BE2C (cell line): Measurements from ENCODE around the gene NEURL1B.

Experiments used
- DNase-seq: peaks from one replicate; pipeline ENCODE4 v3.0.0-alpha.2; 2020
- H3K27me3 ChIP-seq: fragments of 250-450 bp; sonication (Bioruptor Pico); 2 replicates; pipeline ENCODE4 v1.5.1; 2020; ENCODE audit warnings: mild to moderate bottlenecking
- H3K36me3 ChIP-seq: fragments of 250-450 bp; sonication (Bioruptor Pico); 2 replicates; pipeline ENCODE4 v1.5.1; 2020; ENCODE audit warnings: mild to moderate bottlenecking
- H3K4me1 ChIP-seq: fragments of 250-450 bp; sonication (Bioruptor Pico); 2 replicates; pipeline ENCODE4 v1.5.1; 2020
- H3K4me3 ChIP-seq: 2 replicates; pipeline ENCODE4 v1.5.1; 2011; ENCODE audit warnings: low read depth, low read length
- H3K9me3 ChIP-seq: fragments of 250-450 bp; sonication (Bioruptor Pico); 2 replicates; pipeline ENCODE4 v1.5.1; 2020
- TF ChIP-seq, protein P1 (sequence below): IDR thresholded peaks from 2 replicates; pipeline ENCODE4 v1.5.1; 2012; ENCODE audit warnings: mild to moderate bottlenecking, low read depth, low read length

The NEURL1B gene

DNA sequence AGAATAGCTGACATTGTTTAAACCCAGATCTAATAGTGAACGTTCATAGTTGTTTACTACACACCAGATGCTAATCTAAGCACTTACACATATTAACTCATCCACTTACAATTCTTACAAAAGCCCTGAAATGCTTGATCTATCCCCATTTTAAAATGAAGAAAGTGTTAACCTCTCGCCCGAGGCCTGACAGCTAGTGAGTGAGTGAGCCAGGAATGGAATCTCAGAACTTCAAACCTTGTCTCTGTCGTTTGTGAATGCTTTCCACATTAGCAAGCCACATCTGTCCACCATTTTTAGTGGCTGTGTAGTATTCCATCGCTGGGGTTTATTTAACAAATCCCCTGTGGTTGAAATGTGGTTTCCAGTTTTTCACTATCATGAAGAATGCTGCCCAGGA lies 24.9 kb upstream of the NEURL1B start:
- Histone ChIP-seq H3K27me3 (no peaks in the 10 kb centered on the region), H3K36me3 (no peaks in the 10 kb centered on the region), H3K9me3 (no peaks in the 10 kb centered on the region), H3K4me3 (no peak overlapping the region), H3K4me1 (no peaks in the 10 kb centered on the region)
- no peak for DNase-seq
- TF ChIP-seq, protein P1, sequence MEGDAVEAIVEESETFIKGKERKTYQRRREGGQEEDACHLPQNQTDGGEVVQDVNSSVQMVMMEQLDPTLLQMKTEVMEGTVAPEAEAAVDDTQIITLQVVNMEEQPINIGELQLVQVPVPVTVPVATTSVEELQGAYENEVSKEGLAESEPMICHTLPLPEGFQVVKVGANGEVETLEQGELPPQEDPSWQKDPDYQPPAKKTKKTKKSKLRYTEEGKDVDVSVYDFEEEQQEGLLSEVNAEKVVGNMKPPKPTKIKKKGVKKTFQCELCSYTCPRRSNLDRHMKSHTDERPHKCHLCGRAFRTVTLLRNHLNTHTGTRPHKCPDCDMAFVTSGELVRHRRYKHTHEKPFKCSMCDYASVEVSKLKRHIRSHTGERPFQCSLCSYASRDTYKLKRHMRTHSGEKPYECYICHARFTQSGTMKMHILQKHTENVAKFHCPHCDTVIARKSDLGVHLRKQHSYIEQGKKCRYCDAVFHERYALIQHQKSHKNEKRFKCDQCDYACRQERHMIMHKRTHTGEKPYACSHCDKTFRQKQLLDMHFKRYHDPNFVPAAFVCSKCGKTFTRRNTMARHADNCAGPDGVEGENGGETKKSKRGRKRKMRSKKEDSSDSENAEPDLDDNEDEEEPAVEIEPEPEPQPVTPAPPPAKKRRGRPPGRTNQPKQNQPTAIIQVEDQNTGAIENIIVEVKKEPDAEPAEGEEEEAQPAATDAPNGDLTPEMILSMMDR, result no peak

DNA sequence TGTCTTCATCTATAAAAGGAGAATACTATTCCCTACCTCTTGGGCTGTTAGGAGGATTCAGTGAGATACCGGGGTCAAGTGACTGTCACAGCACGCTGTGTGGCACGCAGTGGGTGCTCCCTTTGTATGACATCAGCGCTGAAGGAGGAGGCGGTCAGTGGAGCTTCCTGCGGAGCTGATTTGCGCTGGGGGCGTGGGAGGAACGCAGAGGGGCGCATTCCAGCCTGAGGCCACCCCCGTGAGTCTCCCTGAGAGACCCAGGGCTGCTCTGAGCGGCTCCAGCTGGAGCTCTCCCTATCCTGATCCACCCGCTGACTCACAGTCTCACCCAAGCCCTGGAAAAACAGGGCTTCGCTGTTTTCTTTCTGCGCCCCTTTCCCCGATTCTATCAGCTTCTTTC lies 24.3 kb upstream of the NEURL1B start:
- Histone ChIP-seq H3K4me3 (no peak overlapping the region), H3K36me3 (no peaks in the 10 kb centered on the region), H3K27me3 (no peaks in the 10 kb centered on the region), H3K9me3 (no peaks in the 10 kb centered on the region), H3K4me1 (no peaks in the 10 kb centered on the region)
- no peak for DNase-seq
- TF ChIP-seq, protein P1, result no peak

DNA sequence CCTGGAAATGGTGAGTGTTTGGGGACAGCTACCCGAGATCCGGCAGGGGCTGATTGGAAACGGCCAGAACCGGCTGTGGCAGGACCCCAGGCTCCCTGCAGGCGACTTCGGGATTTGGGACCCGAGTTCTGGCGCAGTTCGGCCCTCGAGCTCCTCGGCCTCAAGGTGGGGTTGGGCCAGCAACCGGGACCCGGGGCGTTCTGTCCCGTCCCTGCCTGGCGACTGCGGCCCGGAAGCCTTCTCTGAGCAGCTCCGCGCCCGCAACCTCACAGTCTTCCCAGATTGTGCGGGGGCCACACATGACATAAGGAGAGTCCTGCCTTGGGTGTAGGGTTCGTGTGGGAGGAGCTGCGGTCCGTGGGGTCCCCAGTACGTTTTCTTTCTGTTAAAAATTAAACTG lies 23.2 kb upstream of the NEURL1B start:
- H3K27me3 ChIP-seq, result no peaks in the 10 kb centered on the region
- H3K9me3 ChIP-seq, result no peaks in the 10 kb centered on the region
- H3K4me1 ChIP-seq, result no peaks in the 10 kb centered on the region
- H3K4me3 ChIP-seq, result no peak overlapping the region
- H3K36me3 ChIP-seq, result no peaks in the 10 kb centered on the region
- TF ChIP-seq, protein P1, result no peak
- DNase-seq, result no peak

DNA sequence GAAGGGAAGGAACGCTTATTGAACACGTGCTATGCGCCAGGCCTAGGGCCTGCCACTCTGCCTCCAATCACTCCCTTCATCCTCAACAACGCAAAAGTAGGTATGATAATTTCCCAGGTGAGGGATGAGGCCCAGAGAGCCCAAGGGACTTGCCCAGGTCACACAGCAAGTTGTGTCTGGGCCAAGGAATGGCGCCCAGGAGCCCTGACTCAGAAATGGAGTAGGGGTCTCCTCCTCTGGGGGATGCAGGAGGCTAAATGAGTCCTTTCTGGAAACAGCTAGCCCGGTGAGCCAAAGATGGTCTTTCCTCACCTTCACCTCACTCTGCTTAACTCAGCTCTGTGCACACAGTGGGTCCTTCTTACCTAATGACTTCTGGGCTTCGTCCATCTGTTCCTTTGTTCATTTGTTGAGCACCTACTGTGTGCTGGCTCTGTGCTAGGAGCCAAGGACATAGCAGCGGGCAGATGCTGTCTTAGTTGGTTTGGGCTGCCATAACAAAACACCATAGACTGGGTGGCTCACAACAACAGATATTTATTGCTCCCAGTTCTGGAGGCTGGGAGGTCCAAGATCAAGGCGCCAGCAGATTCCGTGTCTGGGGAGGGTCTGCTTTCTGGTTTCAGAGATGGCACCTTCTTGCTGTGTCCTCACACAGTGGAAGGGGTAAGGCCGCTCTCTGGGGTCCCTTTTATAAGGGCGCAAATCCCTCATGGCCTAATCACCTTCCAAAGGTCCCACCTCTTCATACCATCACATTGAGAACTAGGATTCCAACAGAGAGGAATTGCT lies 22.3 kb upstream of the NEURL1B start:
- Histone ChIP-seq H3K9me3 (no peaks in the 10 kb centered on the region), H3K4me3 (no peak overlapping the region), H3K36me3 (no peaks in the 10 kb centered on the region), H3K4me1 (no peaks in the 10 kb centered on the region), H3K27me3 (no peaks in the 10 kb centered on the region)
- no peak for DNase-seq
- TF ChIP-seq, protein P1, result no peak

DNA sequence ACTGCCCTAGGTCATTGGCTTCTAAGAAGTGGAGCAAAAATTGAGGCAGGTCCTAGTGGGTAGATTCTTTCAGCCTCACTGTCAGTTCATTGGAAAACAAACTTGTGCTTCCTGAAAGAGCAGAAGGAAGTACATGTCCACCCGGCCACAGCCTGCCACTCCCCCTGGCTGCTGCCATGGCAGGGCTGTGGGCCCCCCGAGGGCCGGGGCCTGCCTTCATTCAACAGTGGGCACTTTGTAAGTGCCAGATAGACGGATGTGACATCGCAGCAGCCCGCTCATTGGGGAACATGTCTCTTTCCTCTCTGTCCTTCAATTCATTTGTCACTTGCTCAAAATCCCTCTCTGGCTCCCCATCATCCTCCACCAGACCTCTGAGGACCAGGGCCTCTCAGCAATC lies 20.6 kb upstream of the NEURL1B start:
- no peaks in the 10 kb centered on the region for H3K27me3 ChIP-seq
- TF ChIP-seq, protein P1, result no peak
- H3K9me3 ChIP-seq, result no peaks in the 10 kb centered on the region
- no peaks in the 10 kb centered on the region for H3K36me3 ChIP-seq
- no peak for DNase-seq
- H3K4me1 ChIP-seq, result no peaks in the 10 kb centered on the region
- H3K4me3 ChIP-seq, result no peak overlapping the region

DNA sequence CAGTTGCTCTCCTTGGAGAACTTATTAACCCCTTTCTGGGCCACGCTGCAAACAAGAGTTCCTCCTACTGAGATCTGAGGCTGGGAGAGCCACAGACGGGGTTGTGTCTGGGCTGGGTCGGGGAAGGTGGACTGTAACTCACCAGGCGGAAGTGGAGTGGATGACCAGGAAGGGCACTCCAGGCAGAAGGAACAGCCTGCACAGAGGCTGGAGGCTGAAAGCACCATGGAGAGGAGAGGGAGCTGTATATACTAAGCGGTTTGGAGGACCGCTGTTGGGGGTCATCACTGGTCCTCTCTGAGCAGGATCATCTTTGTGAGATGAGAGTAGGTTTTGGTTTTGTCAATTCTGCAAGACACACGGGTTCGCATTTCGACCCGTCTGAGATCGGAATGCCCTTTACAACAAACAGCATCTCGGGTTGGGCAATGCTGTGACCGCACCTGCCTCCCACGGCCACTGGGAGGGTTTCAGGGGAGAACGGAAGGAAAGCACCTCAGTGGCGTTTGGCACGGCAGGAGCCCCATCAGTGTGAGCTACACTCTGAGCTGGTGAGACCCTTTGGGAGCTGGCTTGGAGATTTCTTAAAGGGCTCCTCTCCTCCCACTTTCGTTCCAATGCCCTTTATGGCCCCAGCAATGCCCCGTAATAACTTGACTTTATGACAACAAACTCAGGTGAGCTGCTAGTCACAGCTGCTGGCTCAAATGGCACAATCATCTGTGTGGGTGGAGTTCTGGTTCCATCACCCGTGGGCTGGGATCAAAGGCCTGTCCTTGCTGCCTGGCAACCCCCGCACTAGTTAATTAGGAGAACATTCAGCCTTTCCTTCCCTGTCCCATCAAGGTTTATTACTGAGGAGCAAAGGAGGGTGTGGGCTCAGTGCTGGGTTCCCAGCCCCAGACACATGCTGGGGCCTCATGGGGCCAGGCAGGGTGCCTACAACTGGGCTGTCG lies 18.7 kb upstream of the NEURL1B start:
- Histone ChIP-seq H3K27me3 (no peaks in the 10 kb centered on the region), H3K36me3 (no peaks in the 10 kb centered on the region), H3K4me3 (no peak overlapping the region), H3K9me3 (no peaks in the 10 kb centered on the region), H3K4me1 (no peaks in the 10 kb centered on the region)
- no peak for DNase-seq
- TF ChIP-seq, protein P1, result no peak
